H1 (cell line): ENCODE measurements around the gene DCDC2B. TPM values are rescaled to one million over a fixed set of nuclear protein-coding genes. Genes with fewer than 3 reads are reported as not detected.

Source experiments
- CTCF ChIA-PET: fragments of 300-600 bp; sonication (Branson Sonifier 250); formaldehyde crosslinking; loops from one replicate; lab custom pipeline; 2021; ENCODE audit not compliant: partially characterized antibody; lab: Charles Lee
- POLR2A ChIA-PET: fragments of 300-600 bp; sonication (Branson Sonifier 250); formaldehyde crosslinking; loops from one replicate; lab custom pipeline; 2021; ENCODE audit warnings: inconsistent platforms; ENCODE audit not compliant: partially characterized antibody; lab: Charles Lee
- DNase-seq, 2 experiments: peaks; one replicate each; pipeline versions ENCODE4 v3.0.0 to v3.0.0-alpha.2; 2010 to 2022; ENCODE audit warnings: low spot score in 2 of 2, low read depth in 1 of 2, mixed read lengths in 1 of 2
- FAIRE-seq: peaks from 2 replicates; lab custom pipeline; 2011; peaks lifted over from hg19 to GRCh38; lab: Jason Lieb, UNC
- H2AFZ ChIP-seq: 2 replicates; pipeline ENCODE4 v1.8.1; 2012; ENCODE audit warnings: low read length, inconsistent platforms
- H2AK5ac ChIP-seq: 2 replicates; pipeline ENCODE4 v1.6.1; 2013; ENCODE audit warnings: low read depth, low read length
- H2BK120ac ChIP-seq: replicated peaks from 2 replicates; pipeline ENCODE3; 2013; ENCODE audit warnings: low read depth, low read length, inconsistent platforms
- H2BK12ac ChIP-seq: 2 replicates; pipeline ENCODE4 v1.6.1; 2013; ENCODE audit warnings: low read depth, low read length
- H2BK15ac ChIP-seq: 2 replicates; pipeline ENCODE4 v1.6.1; 2013; ENCODE audit warnings: low read length
- H2BK20ac ChIP-seq: 2 replicates; pipeline ENCODE4 v1.6.1; 2013; ENCODE audit warnings: low read length
- H2BK5ac ChIP-seq: 2 replicates; pipeline ENCODE4 v1.6.1; 2013; ENCODE audit warnings: low read depth, low read length
- H3K14ac ChIP-seq: 2 replicates; pipeline ENCODE4 v1.6.1; 2013; ENCODE audit warnings: inconsistent platforms; ENCODE audit not compliant: insufficient read length
- H3K18ac ChIP-seq: 2 replicates; pipeline ENCODE4 v1.6.1; 2013; ENCODE audit warnings: low read length; ENCODE audit errors: extremely low read depth
- H3K23ac ChIP-seq: 2 replicates; pipeline ENCODE4 v1.6.1; 2013; ENCODE audit warnings: inconsistent platforms; ENCODE audit not compliant: insufficient read length
- H3K23me2 ChIP-seq: 2 replicates; pipeline ENCODE4 v1.6.1; 2013; ENCODE audit warnings: low read depth, low read length
- H3K27ac ChIP-seq: 2 replicates; pipeline ENCODE4 v1.6.1; 2011; ENCODE audit warnings: low read depth, low read length, inconsistent platforms
- H3K27me3 ChIP-seq, 4 experiments: replicated peaks in 1 of 4; 1 replicate in 1 of 4; 2 replicates in 3 of 4; pipeline versions ENCODE4 v1.6.1 to v1.8.1; 2011 to 2013; ENCODE audit warnings: low read length in 3 of 4, mild to moderate bottlenecking in 3 of 4, inconsistent platforms in 2 of 4, mixed read lengths in 2 of 4, moderate library complexity in 1 of 4; ENCODE audit not compliant: control insufficient read depth in 3 of 4, insufficient read depth in 3 of 4; ENCODE audit errors: extremely low read depth in 1 of 4
- H3K36me3 ChIP-seq, 4 experiments: 2 replicates each; pipeline versions ENCODE4 v1.6.1 to v1.8.1; 2011 to 2013; ENCODE audit warnings: mild to moderate bottlenecking in 4 of 4, low read length in 3 of 4, moderate library complexity in 2 of 4, control low read depth in 1 of 4, inconsistent platforms in 1 of 4; ENCODE audit not compliant: insufficient read depth in 4 of 4, control insufficient read depth in 2 of 4
- H3K4ac ChIP-seq: replicated peaks from 2 replicates; pipeline ENCODE3; 2013; ENCODE audit warnings: low read length, low read depth, mixed read lengths, inconsistent platforms; ENCODE audit not compliant: insufficient read length
- H3K4me1 ChIP-seq, 4 experiments: replicated peaks in 1 of 4; 1 replicate in 1 of 4; 2 replicates in 3 of 4; pipeline versions ENCODE4 v1.6.1 to v1.8.1; 2011 to 2013; ENCODE audit warnings: low read length in 3 of 4, inconsistent platforms in 2 of 4, mixed read lengths in 1 of 4; ENCODE audit not compliant: insufficient read depth in 4 of 4, control insufficient read depth in 3 of 4
- H3K4me2 ChIP-seq, 2 experiments: 2 replicates each; pipeline versions ENCODE4 v1.6.1 to v1.8.1; 2011 to 2013; ENCODE audit warnings: low read depth in 2 of 2, low read length in 2 of 2, control low read depth in 1 of 2, inconsistent platforms in 1 of 2, mild to moderate bottlenecking in 1 of 2; ENCODE audit not compliant: insufficient read depth in 1 of 2
- H3K4me3 ChIP-seq, 4 experiments: fragments of 200-600, 300-600 bp in 1 of 4; sonication (generic), shearing (Covaris generic), sonication (Bioruptor Twin) in 1 of 4; 2 replicates each; pipeline versions ENCODE4 v1.5.1 to v1.8.1; 2011 to 2016; ENCODE audit warnings: low read length in 4 of 4, low read depth in 3 of 4, control low read depth in 2 of 4, inconsistent platforms in 2 of 4, mild to moderate bottlenecking in 2 of 4, mixed read lengths in 1 of 4, moderate library complexity in 1 of 4; ENCODE audit not compliant: insufficient read depth in 2 of 4; ENCODE audit errors: extremely low read depth in 1 of 4
- H3K56ac ChIP-seq: replicated peaks from 2 replicates; pipeline ENCODE3; 2013; ENCODE audit warnings: low read depth, mild to moderate bottlenecking, mixed read lengths, low read length, inconsistent platforms; ENCODE audit not compliant: insufficient read length
- H3K79me1 ChIP-seq: 2 replicates; pipeline ENCODE4 v1.6.1; 2013; ENCODE audit warnings: low read depth, low read length, control low read depth
- H3K79me2 ChIP-seq, 2 experiments: 2 replicates each; pipeline versions ENCODE4 v1.6.1 to v1.8.1; 2012 to 2013; ENCODE audit warnings: low read length in 2 of 2, mild to moderate bottlenecking in 2 of 2, inconsistent platforms in 1 of 2; ENCODE audit not compliant: insufficient read depth in 2 of 2, control insufficient read depth in 1 of 2
- H3K9ac ChIP-seq, 4 experiments: replicated peaks in 1 of 4; 1 replicate in 1 of 4; 2 replicates in 3 of 4; pipeline versions ENCODE4 v1.6.1 to v1.8.1; 2011 to 2013; ENCODE audit warnings: low read depth in 3 of 4, low read length in 3 of 4, control low read depth in 2 of 4, mild to moderate bottlenecking in 2 of 4, moderate library complexity in 2 of 4, inconsistent platforms in 1 of 4; ENCODE audit errors: extremely low read depth in 1 of 4
- H3K9me3 ChIP-seq, 2 experiments: 2 replicates each; pipeline versions ENCODE4 v1.6.1 to v1.8.1; 2012 to 2013; ENCODE audit warnings: mild to moderate bottlenecking in 2 of 2, moderate library complexity in 2 of 2, control low read depth in 1 of 2, inconsistent platforms in 1 of 2, low read depth in 1 of 2, low read length in 1 of 2, mixed read lengths in 1 of 2; ENCODE audit not compliant: insufficient read depth in 2 of 2
- H4K20me1 ChIP-seq, 2 experiments: replicated peaks in 1 of 2; 2 replicates each; pipeline versions ENCODE3 to v1.8.1; 2011 to 2013; ENCODE audit warnings: inconsistent platforms in 2 of 2, low read length in 2 of 2, mild to moderate bottlenecking in 1 of 2; ENCODE audit not compliant: insufficient read depth in 2 of 2, control insufficient read depth in 1 of 2
- H4K5ac ChIP-seq: 2 replicates; pipeline ENCODE4 v1.6.1; 2013; ENCODE audit warnings: low read length, low read depth, mixed read lengths, inconsistent platforms; ENCODE audit not compliant: insufficient read length
- H4K8ac ChIP-seq: 2 replicates; pipeline ENCODE4 v1.8.0; 2013; ENCODE audit warnings: mild to moderate bottlenecking, moderate library complexity, low read length, inconsistent platforms; ENCODE audit not compliant: insufficient read depth; ENCODE audit errors: extremely low read depth
- H4K91ac ChIP-seq: replicated peaks from 2 replicates; pipeline ENCODE3; 2013; ENCODE audit warnings: low read length, mixed read lengths, inconsistent platforms; ENCODE audit not compliant: insufficient read length
- JUND ChIP-seq: IDR thresholded peaks from 2 replicates; pipeline ENCODE4 v1.6.1; 2011; ENCODE audit warnings: mild to moderate bottlenecking, improper control_type of control experiment, low read length
- KDM1A ChIP-seq: fragments of 200-600, 300-600 bp; sonication (generic); IDR thresholded peaks from 2 replicates; pipeline ENCODE4 v1.7.1; 2016; ENCODE audit warnings: mild to moderate bottlenecking, low read length, borderline replicate concordance
- NRF1 ChIP-seq: IDR thresholded peaks from 2 replicates; pipeline ENCODE4 v1.6.1; 2011; ENCODE audit warnings: mild to moderate bottlenecking, low read depth, low read length, improper control_type of control experiment
- POLR2AphosphoS5 ChIP-seq: IDR thresholded peaks from 2 replicates; pipeline ENCODE4 v1.6.1; 2011; ENCODE audit warnings: low read depth, low read length
- TAF1 ChIP-seq: IDR thresholded peaks from 2 replicates; pipeline ENCODE4 v1.6.1; 2011; ENCODE audit warnings: mild to moderate bottlenecking, low read depth, low read length
- WGBS, 2 experiments: shearing (Covaris generic) in 1 of 2; methylation state at CpG; one replicate each; pipeline versions ENCODE4 v1.1.6 to v1.1.7; 2013 to 2015; ENCODE audit warnings: low lambda C conversion rate in 2 of 2, mixed read lengths in 2 of 2, inconsistent platforms in 1 of 2, low coverage in 1 of 2, missing lambda C conversion rate in 1 of 2; ENCODE audit not compliant: insufficient replicate concordance in 2 of 2, insufficient coverage in 1 of 2, insufficient read length in 1 of 2; ENCODE audit errors: extremely low coverage in 1 of 2, missing lambda C conversion rate in 1 of 2; 5-methylcytosine and 5-hydroxymethylcytosine counted together
- polyA plus RNA-seq, 7 experiments: library from polyadenylated mRNA; depleted of rRNA in 3 of 7; stranded (reverse) in 5 of 7; unstranded in 2 of 7; fragments of >200 nt in 5 of 7; fragments of 200-250 nt in 2 of 7; gene quantifications; 1 replicate in 5 of 7; 2 replicates in 1 of 7; 4 replicates in 1 of 7; pipeline versions ENCODE4 v1.2.1 to v1.2.3, GENCODE V29; 2011 to 2013; ENCODE audit warnings: missing spikeins in 2 of 7, mixed read lengths in 2 of 7
- total RNA-seq: library from RNA; stranded (reverse); fragmentation: NEBNext Ultra II Directional; extraction: Animal tissue kit (Norgen Biotek cat#: 25700); gene quantifications from 2 replicates; pipeline ENCODE4 v1.2.1, GENCODE V29; 2021

The DCDC2B gene
- total and polyA plus RNA-seq, 2 of the 8 experiments (the other 6 are each of a cell fraction or from before 2014, with no cell fraction given): not detected

DNA sequence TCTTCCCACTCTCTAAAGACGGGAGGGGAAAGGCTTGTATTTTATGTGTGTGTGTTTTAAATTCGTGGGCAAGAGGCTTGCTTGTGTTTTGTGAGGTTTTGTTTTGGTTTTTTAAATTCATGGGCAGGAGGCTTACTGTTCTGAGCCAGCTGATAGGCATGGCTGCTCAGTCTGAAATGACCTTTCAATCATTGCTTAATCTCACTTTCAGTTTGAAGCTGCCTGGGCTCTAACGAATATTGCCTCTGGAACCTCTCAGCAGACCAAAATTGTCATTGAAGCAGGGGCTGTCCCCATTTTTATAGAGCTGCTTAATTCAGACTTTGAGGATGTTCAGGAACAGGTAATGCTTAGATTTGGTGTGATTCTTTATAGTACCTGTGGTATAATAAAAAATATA lies 49.7 kb upstream of the DCDC2B start:
- Histone ChIP-seq H3K27ac (no peak overlapping the region), H2BK5ac (no peak overlapping the region), H2BK120ac (no peak overlapping the region), H3K14ac (no peak overlapping the region), H3K4me1 (no peaks in the 10 kb centered on the region), H3K23ac (no peak overlapping the region), H3K79me2 (no peaks in the 10 kb centered on the region), H2AFZ (no peak overlapping the region), H4K5ac (no peak overlapping the region), H3K4me2 (no peak overlapping the region), H3K18ac (no peak overlapping the region), H4K8ac (no peak overlapping the region), H3K4me3 (no peak overlapping the region), H3K36me3 (peaks cover 22 to 71% (median 64%) of the 10 kb centered on the region in 4 experiments), H3K79me1 (no peaks in the 10 kb centered on the region), H3K56ac (no peak overlapping the region), H3K23me2 (no peaks in the 10 kb centered on the region; the same call in 1 of the 2 replicates), H2AK5ac (no peak overlapping the region), H3K9me3 (no peaks in the 10 kb centered on the region), H2BK12ac (no peak overlapping the region), H2BK15ac (no peak overlapping the region), H2BK20ac (no peak overlapping the region), H4K91ac (no peak overlapping the region), H3K9ac (no peak overlapping the region), H3K27me3 (no peaks in the 10 kb centered on the region), H3K4ac (no peak overlapping the region), H4K20me1 (peaks cover 2% of the 10 kb centered on the region in 2 experiments)
- POLR2A ChIA-PET: interaction anchor here (1.0 kb wide), 1 partner anchor 41 kb away, joined by 3 read pairs; the partner anchor contains the start of gene CCDC28B
- FAIRE-seq: no peak
- no peak for DNase-seq
- no peak for TF ChIP-seq JUND
- no peak for TF ChIP-seq NRF1
- no peak for TF ChIP-seq TAF1
- no peak for TF ChIP-seq KDM1A
- no peak for TF ChIP-seq POLR2AphosphoS5
- CTCF ChIA-PET: no interaction called here
- WGBS, 2 experiments: 85% methylated on average over 3 of the region's 3 CpGs; no CpG with 5 or more reads in 1 of the 2 experiments
